HepG2 (cell line): ENCODE data around the gene SLC6A6. TPM values are rescaled to one million over a fixed set of nuclear protein-coding genes. Genes with fewer than 3 reads are reported as not detected.

Experiments
- ATF4 ChIP-seq, 2 experiments: fragments of 450-650 bp in 1 of 2; sonication (generic) in 1 of 2; formaldehyde crosslinking; IDR thresholded peaks; 2 replicates each; pipeline versions ENCODE4 v1.5.0 to v1.8.0; 2020 to 2022; ENCODE audit warnings: mild to moderate bottlenecking in 1 of 2, missing genetic modification reagents in 1 of 2
- ATRX ChIP-seq: sonication (generic); formaldehyde crosslinking; IDR thresholded peaks from 2 replicates; pipeline ENCODE4 v1.4.0; 2020; ENCODE audit warnings: missing genetic modification reagents, borderline replicate concordance
- BCL3 ChIP-seq: sonication (generic); formaldehyde crosslinking; IDR thresholded peaks from 2 replicates; pipeline ENCODE4 v1.5.1; 2020; ENCODE audit warnings: mild to moderate bottlenecking, missing genetic modification reagents, moderate library complexity
- ETV6 ChIP-seq: sonication (generic); formaldehyde crosslinking; conservative IDR thresholded peaks from 2 replicates; pipeline ENCODE4 v1.4.0; 2020; ENCODE audit warnings: missing genetic modification reagents
- HNF4G ChIP-seq, 2 experiments: sonication (generic) in 1 of 2; formaldehyde crosslinking in 1 of 2; IDR thresholded peaks; 2 replicates each; pipeline versions ENCODE4 v1.4.0 to v1.6.1; 2011 to 2020; ENCODE audit warnings: borderline replicate concordance in 2 of 2, low read depth in 2 of 2, mild to moderate bottlenecking in 2 of 2, low read length in 1 of 2, missing genetic modification reagents in 1 of 2, moderate library complexity in 1 of 2
- KAT8 ChIP-seq: IDR thresholded peaks from 2 replicates; pipeline ENCODE4 v1.6.1; 2016; ENCODE audit warnings: missing genetic modification reagents, missing compliant biosample characterization
- KDM2A ChIP-seq: sonication (generic); formaldehyde crosslinking; IDR thresholded peaks from 2 replicates; pipeline ENCODE4 v1.4.0; 2020; ENCODE audit warnings: low read depth, missing genetic modification reagents, borderline replicate concordance
- PRDM10 ChIP-seq: sonication (generic); formaldehyde crosslinking; IDR thresholded peaks from 2 replicates; pipeline ENCODE4 v1.4.0; 2020; ENCODE audit warnings: low read depth, missing genetic modification reagents
- SKIL ChIP-seq: sonication (generic); formaldehyde crosslinking; IDR thresholded peaks from 2 replicates; pipeline ENCODE4 v1.8.0; 2022; ENCODE audit warnings: missing genetic modification reagents, mild to moderate bottlenecking, moderate library complexity, borderline replicate concordance
- SRF ChIP-seq: IDR thresholded peaks from 2 replicates; pipeline ENCODE4 v1.6.1; 2011; ENCODE audit warnings: mild to moderate bottlenecking, low read depth, low read length, moderate library complexity
- UBTF ChIP-seq: sonication (generic); formaldehyde crosslinking; IDR thresholded peaks from 2 replicates; pipeline ENCODE4 v1.4.0; 2020; ENCODE audit warnings: mild to moderate bottlenecking, missing genetic modification reagents
- ZFP36L2 ChIP-seq: sonication (generic); formaldehyde crosslinking; IDR thresholded peaks from 2 replicates; pipeline ENCODE4 v1.4.0; 2020; ENCODE audit warnings: missing genetic modification reagents
- ZNF282 ChIP-seq: fragments of 450-650 bp; IDR thresholded peaks from 2 replicates; pipeline ENCODE4 v1.6.1; 2018; ENCODE audit not compliant: partially characterized antibody
- ZNF331 ChIP-seq: sonication (generic); formaldehyde crosslinking; IDR thresholded peaks from 2 replicates; pipeline ENCODE4 v1.4.0; 2020; ENCODE audit warnings: missing genetic modification reagents
- ZNF616 ChIP-seq: sonication (generic); formaldehyde crosslinking; IDR thresholded peaks from 2 replicates; pipeline ENCODE4 v1.5.0; 2020; ENCODE audit warnings: low read depth, mild to moderate bottlenecking, missing genetic modification reagents
- ZNF672 ChIP-seq: sonication (generic); formaldehyde crosslinking; IDR thresholded peaks from 2 replicates; pipeline ENCODE4 v1.8.1; 2022; ENCODE audit warnings: missing genetic modification reagents
- ZSCAN29 ChIP-seq: sonication (generic); formaldehyde crosslinking; conservative IDR thresholded peaks from 2 replicates; pipeline ENCODE4 v1.4.0; 2020; ENCODE audit warnings: mild to moderate bottlenecking, missing genetic modification reagents
- polyA plus RNA-seq, 8 experiments: library from polyadenylated mRNA; depleted of rRNA in 3 of 8; stranded (reverse) in 7 of 8; unstranded in 1 of 8; fragments of >200 nt; fragmentation: Illumina TruSeq in 4 of 8; extraction: Trizol in 4 of 8; gene quantifications; 2 replicates each; pipeline versions ENCODE4 v1.2.1 to v1.2.3, GENCODE V29; 2011 to 2016; ENCODE audit warnings: low read depth in 4 of 8, missing spikeins in 1 of 8, mixed read lengths in 1 of 8; ENCODE audit not compliant: insufficient read depth in 1 of 8
- total RNA-seq, 5 experiments: library from RNA; depleted of rRNA; stranded (reverse); fragments of >200 nt; fragmentation: Illumina TruSeq; extraction: Trizol; gene quantifications; 2 replicates each; pipeline ENCODE4 v1.2.3, GENCODE V29; 2016; ENCODE audit warnings: low read depth in 1 of 5

The SLC6A6 gene
- total and polyA plus RNA-seq, 2 of the 13 experiments (the other 11 are each of a cell fraction or from before 2014, with no cell fraction given): 14.1 to 20.7 TPM

- TF ChIP-seq SKIL: no peak
- TF ChIP-seq UBTF: 0 out of 2 replicates have a peak, but pooled peaks have one; percentile 32
- no peak for TF ChIP-seq ZFP36L2 (CRISPR knock-in tag)
- TF ChIP-seq PRDM10 (CRISPR knock-in tag): no peak
- no peak for TF ChIP-seq ZNF672 (CRISPR knock-in tag)
- TF ChIP-seq HNF4G (IDR thresholded peaks at IDR 0.05; ENCODE audit: borderline replicate concordance, low read depth, low read length): no peak
- TF ChIP-seq HNF4G (CRISPR knock-in tag; IDR thresholded peaks at IDR 0.05; ENCODE audit: borderline replicate concordance, low read depth): no peak
- no peak for TF ChIP-seq ATRX
- TF ChIP-seq ZNF616 (CRISPR knock-in tag): no peak
- TF ChIP-seq BCL3 (CRISPR knock-in tag): no peak
- TF ChIP-seq ETV6 (CRISPR knock-in tag): no peak
- no peak for TF ChIP-seq SRF
- TF ChIP-seq KDM2A (CRISPR knock-in tag): no peak
- no peak for TF ChIP-seq ZSCAN29 (CRISPR knock-in tag)
- TF ChIP-seq KAT8 (CRISPR knock-in tag): 0 out of 2 replicates have a peak, but pooled peaks have one; percentile 41
- TF ChIP-seq ZNF331: peak; percentile 23; the same call in 1 of the 2 replicates
- TF ChIP-seq ATF4 (CRISPR knock-in tag; IDR thresholded peaks at IDR 0.05): peak in 1 of 2 experiments; percentile 36; a peak in 1 of 4 replicates
- TF ChIP-seq ZNF282: no peak
Observed at GRCh38 chr3:14418296-14419250, 16.2 kb downstream of the SLC6A6 start (continued).
